Kidney epithelial cell (primary cell): Measurements from ENCODE around the gene PPFIBP2. TPM values are rescaled to one million over a fixed set of nuclear protein-coding genes. Genes with fewer than 3 reads are reported as not detected.

Source experiments
- DNase-seq: peaks from one replicate; pipeline ENCODE4 v3.0.0-alpha.2; 2010; ENCODE audit warnings: low read depth
- H3K27me3 ChIP-seq: 2 replicates; pipeline ENCODE4 v1.6.0; 2011; ENCODE audit warnings: low read length; ENCODE audit not compliant: control insufficient read depth, insufficient read depth
- H3K36me3 ChIP-seq: 2 replicates; pipeline ENCODE4 v1.5.1; 2011; ENCODE audit warnings: low read length; ENCODE audit not compliant: control insufficient read depth, insufficient read depth
- H3K4me3 ChIP-seq: 2 replicates; pipeline ENCODE4 v1.5.1; 2011; ENCODE audit warnings: low read depth, mild to moderate bottlenecking, control low read depth, low read length
- total RNA-seq: library from RNA; depleted of rRNA; stranded (reverse); fragments of >200 nt; gene quantifications from 2 replicates; pipeline ENCODE4 v1.2.3, GENCODE V29; 2015
- TF ChIP-seq, protein P1 (sequence below): IDR thresholded peaks from 2 replicates; pipeline ENCODE4 v1.5.1; 2011; ENCODE audit warnings: mild to moderate bottlenecking, moderate library complexity, low read length, control low read depth, inconsistent platforms; ENCODE audit not compliant: insufficient read depth, poor library complexity, severe bottlenecking

Gene PPFIBP2
- total RNA-seq, 1 donor from 2014 or later, result 6.0 TPM

- H3K4me3 ChIP-seq, result no peak overlapping the region
- TF ChIP-seq, protein P1, sequence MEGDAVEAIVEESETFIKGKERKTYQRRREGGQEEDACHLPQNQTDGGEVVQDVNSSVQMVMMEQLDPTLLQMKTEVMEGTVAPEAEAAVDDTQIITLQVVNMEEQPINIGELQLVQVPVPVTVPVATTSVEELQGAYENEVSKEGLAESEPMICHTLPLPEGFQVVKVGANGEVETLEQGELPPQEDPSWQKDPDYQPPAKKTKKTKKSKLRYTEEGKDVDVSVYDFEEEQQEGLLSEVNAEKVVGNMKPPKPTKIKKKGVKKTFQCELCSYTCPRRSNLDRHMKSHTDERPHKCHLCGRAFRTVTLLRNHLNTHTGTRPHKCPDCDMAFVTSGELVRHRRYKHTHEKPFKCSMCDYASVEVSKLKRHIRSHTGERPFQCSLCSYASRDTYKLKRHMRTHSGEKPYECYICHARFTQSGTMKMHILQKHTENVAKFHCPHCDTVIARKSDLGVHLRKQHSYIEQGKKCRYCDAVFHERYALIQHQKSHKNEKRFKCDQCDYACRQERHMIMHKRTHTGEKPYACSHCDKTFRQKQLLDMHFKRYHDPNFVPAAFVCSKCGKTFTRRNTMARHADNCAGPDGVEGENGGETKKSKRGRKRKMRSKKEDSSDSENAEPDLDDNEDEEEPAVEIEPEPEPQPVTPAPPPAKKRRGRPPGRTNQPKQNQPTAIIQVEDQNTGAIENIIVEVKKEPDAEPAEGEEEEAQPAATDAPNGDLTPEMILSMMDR, result no peak
- no peaks in the 10 kb centered on the region for H3K36me3 ChIP-seq
- no peaks in the 10 kb centered on the region for H3K27me3 ChIP-seq
- DNase-seq, result no peak
These were observed 33.7 kb upstream of the PPFIBP2 start for GRCh38 chr11:7480113-7480512.

GRCh38 chr11:7484131-7484530 is 29.7 kb upstream of the PPFIBP2 start:
- Histone ChIP-seq H3K27me3 (no peaks in the 10 kb centered on the region), H3K36me3 (no peaks in the 10 kb centered on the region), H3K4me3 (no peak overlapping the region)
- no peak for DNase-seq
- TF ChIP-seq, protein P1, result no peak

- Histone ChIP-seq H3K4me3 (no peak overlapping the region), H3K27me3 (no peaks in the 10 kb centered on the region), H3K36me3 (no peaks in the 10 kb centered on the region)
- DNase-seq, result no peak
- TF ChIP-seq, protein P1, result no peak
These were observed 29.2 kb upstream of the PPFIBP2 start for GRCh38 chr11:7484645-7485044.

GRCh38 chr11:7485186-7486097 is 28.4 kb upstream of the PPFIBP2 start, which contains the start of gene OLFML1:
Gene OLFML1, plus strand, starts transcription at chr11:7485506. Its CDS starts 370 bp downstream, at chr11:7485876.
- DNase-seq, result no peak
- Histone ChIP-seq H3K4me3 (no peak within 1 kb of the TSS), H3K27me3 (no peaks in the 10 kb centered on the region), H3K36me3 (no peaks in the 10 kb centered on the region)
- TF ChIP-seq, protein P1, result no peak

DNA sequence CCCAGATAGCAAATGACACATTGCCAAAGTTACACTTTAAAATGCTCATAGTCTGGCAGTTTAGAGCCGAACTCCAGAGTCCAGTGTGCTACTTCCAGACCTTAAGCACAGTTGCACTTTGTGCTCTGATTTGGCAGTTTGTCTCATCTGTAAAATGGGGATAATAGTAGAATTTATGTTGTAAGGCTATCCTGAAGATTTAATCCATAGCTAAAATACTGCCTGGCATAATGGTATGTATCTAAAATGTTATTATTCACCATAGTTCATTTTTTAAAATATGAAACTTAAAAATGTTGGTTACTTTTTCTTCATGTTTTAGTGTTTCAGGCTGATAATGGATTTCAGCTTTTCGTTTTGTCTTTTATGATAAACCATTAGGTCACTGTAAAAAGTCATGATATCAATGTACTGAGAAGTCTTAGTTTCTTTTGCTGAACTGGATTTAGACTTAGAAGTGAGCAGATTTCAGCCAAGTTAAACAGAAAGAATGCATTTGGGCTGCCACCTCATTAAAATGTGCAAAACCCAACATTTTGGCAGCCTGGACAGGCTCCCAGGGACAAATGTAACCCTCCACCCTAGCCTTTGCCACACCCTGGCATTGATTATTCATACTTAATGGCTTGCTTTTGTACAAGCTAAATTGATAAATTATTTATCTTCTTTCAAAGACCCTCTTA is 27.6 kb upstream of the PPFIBP2 start:
- Histone ChIP-seq H3K4me3 (no peak overlapping the region), H3K27me3 (no peaks in the 10 kb centered on the region), H3K36me3 (no peaks in the 10 kb centered on the region)
- DNase-seq, result no peak
- TF ChIP-seq, protein P1, result no peak
